Vagina (tissue), 2 donors: Measurements from ENCODE around the gene ATP11A.

Experiments
- CTCF ChIP-seq, 3 experiments: fragments of 450-650 bp in 2 of 3; fragments of 200-600 bp in 1 of 3; sonication (generic) in 1 of 3; IDR thresholded peaks; one replicate each; pipeline ENCODE4 v1.5.1; 2017 to 2019; ENCODE audit warnings: antibody characterized with exemption in 3 of 3, mild to moderate bottlenecking in 2 of 3, moderate library complexity in 2 of 3
- POLR2A ChIP-seq, 2 donors: fragments of 450-650 bp; IDR thresholded peaks; one replicate each; pipeline ENCODE4 v1.6.1; 2017; ENCODE audit warnings: antibody characterized with exemption in 2 of 2, mild to moderate bottlenecking in 2 of 2, moderate library complexity in 2 of 2

GRCh38 chr13:112800057-112800456 is 110.2 kb downstream of the ATP11A start:
- TF ChIP-seq CTCF (IDR thresholded peaks at IDR 0.05) (no peak), POLR2A (IDR thresholded peaks at IDR 0.05) (no peak)
